ENCODE data around the gene ZNF783. TPM values are rescaled to one million over a fixed set of nuclear protein-coding genes. Genes with fewer than 3 reads are reported as not detected.

ZNF783 gene
- total and polyA plus RNA-seq, 2 donors (not counting 1 experiment from before 2014, with no cell fraction given) = 38.1 to 43.8 TPM

DNA sequence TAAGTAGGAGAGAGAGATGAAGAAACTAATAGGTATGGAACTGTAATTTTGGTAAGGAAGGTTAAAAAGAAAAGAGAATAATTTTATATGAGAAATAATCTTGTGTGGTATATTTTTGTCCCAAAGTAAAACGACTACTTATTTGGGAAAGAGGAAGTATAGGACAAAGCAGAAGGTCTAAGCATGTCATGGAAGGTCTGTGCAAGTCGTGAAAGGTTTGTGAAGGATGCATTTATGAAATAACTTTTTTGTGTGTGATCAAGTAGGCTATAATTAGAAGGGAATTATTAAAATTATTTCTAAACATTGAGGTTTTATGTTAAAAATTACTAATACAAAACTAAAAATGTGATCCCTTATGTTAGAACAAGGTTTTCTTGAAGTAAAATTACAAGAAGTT is 63.3 kb downstream of the ZNF783 start:
- peaks cover 28% of the 10 kb centered on the region for H3K27me3 Mint-ChIP-seq
- no peak overlapping the region for H3K9ac ChIP-seq (ENCODE audit: low read length)
- H3K27me3 ChIP-seq (replicated peaks in 1 of 4; ENCODE audit: control extremely low read depth in 1 of 4, control insufficient read depth in 3 of 4, insufficient read depth in 4 of 4, low read length in 3 of 4) = peaks cover 0 to 2% (median 0%) of the 10 kb centered on the region in 4 experiments
- no peaks in the 10 kb centered on the region for H3K79me2 ChIP-seq (ENCODE audit: control insufficient read depth, insufficient read depth, low read length)
- no peaks in the 10 kb centered on the region for H3K9me3 Mint-ChIP-seq (ENCODE audit: insufficient read depth)
- H3K4me3 Mint-ChIP-seq = no peak overlapping the region
- H3K9me3 ChIP-seq (ENCODE audit: control extremely low read depth in 1 of 3, control insufficient read depth in 2 of 3, insufficient read depth in 1 of 3, low read length in 2 of 3) = peaks cover 0 to 2% (median 0%) of the 10 kb centered on the region in 3 donors
- H3K4me1 ChIP-seq (ENCODE audit: control insufficient read depth in 2 of 2, insufficient read depth in 2 of 2, low read length in 2 of 2) = no peaks in the 10 kb centered on the region
- no peak overlapping the region for H3K27ac Mint-ChIP-seq
- ATAC-seq (ENCODE audit: low read depth) = no peak
- 20% methylated on average over 1 of the region's 2 CpGs for WGBS (ENCODE audit: insufficient coverage)
- no peak overlapping the region for H3K4me3 ChIP-seq (ENCODE audit: control extremely low read depth in 1 of 5, extremely low read depth in 1 of 5, insufficient read depth in 1 of 5, low read depth in 2 of 5, low read length in 4 of 5)
- H4K20me1 ChIP-seq (ENCODE audit: control insufficient read depth, insufficient read depth, low read length, poor library complexity, severe bottlenecking) = no peaks in the 10 kb centered on the region
- DNase-seq = no peak
- peaks cover 5% of the 10 kb centered on the region for H3K4me1 Mint-ChIP-seq
- TF ChIP-seq EZH2 (IDR thresholded peaks at IDR 0.05; ENCODE audit: borderline replicate concordance, insufficient read depth, low read depth, low read length, poor library complexity, severe bottlenecking) = no peak
- TF ChIP-seq, protein P1, sequence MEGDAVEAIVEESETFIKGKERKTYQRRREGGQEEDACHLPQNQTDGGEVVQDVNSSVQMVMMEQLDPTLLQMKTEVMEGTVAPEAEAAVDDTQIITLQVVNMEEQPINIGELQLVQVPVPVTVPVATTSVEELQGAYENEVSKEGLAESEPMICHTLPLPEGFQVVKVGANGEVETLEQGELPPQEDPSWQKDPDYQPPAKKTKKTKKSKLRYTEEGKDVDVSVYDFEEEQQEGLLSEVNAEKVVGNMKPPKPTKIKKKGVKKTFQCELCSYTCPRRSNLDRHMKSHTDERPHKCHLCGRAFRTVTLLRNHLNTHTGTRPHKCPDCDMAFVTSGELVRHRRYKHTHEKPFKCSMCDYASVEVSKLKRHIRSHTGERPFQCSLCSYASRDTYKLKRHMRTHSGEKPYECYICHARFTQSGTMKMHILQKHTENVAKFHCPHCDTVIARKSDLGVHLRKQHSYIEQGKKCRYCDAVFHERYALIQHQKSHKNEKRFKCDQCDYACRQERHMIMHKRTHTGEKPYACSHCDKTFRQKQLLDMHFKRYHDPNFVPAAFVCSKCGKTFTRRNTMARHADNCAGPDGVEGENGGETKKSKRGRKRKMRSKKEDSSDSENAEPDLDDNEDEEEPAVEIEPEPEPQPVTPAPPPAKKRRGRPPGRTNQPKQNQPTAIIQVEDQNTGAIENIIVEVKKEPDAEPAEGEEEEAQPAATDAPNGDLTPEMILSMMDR (IDR thresholded peaks at IDR 0.05) = no peak
- CTCF ChIA-PET = no interaction called here
- no peaks in the 10 kb centered on the region for H3K36me3 ChIP-seq (replicated peaks in 1 of 2; ENCODE audit: control extremely low read depth in 1 of 2, control insufficient read depth in 1 of 2, extremely low read depth in 1 of 2, insufficient read depth in 2 of 2, low read length in 1 of 2)
- intact Hi-C loops (cut with micrococcal nuclease) = no loop called here
- no peak overlapping the region for H3K4me2 ChIP-seq (replicated peaks; ENCODE audit: low read depth, low read length, poor library complexity, severe bottlenecking)
- H2AFZ ChIP-seq (ENCODE audit: insufficient read depth, low read depth, low read length, poor library complexity, severe bottlenecking) = no peak overlapping the region
- POLR2A ChIA-PET = no interaction called here
- no peak overlapping the region for H3K27ac ChIP-seq (ENCODE audit: low read length in 2 of 2)

DNA sequence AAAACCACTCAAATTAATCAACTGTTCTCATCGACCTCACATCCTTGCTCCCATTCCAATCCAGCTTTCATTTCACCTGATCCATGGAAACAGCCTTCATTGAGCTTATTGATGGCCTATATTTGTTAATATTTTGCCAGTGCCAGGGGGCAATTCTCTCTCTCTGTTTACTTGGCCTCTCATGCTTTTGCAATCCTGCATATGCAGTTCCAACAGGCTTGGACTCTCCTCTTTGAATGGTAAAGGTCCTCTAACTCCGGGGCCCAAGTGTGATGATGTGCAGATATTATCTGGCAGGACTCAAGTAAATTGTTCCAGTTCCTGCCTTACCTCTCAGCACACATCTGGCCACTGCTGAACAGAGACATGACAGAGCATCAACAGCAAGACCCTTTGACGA is 67.3 kb downstream of the ZNF783 start:
- Histone ChIP-seq H3K27ac (ENCODE audit: low read length in 2 of 2) (no peak overlapping the region), H3K36me3 (replicated peaks in 1 of 2; ENCODE audit: control extremely low read depth in 1 of 2, control insufficient read depth in 1 of 2, extremely low read depth in 1 of 2, insufficient read depth in 2 of 2, low read length in 1 of 2) (no peaks in the 10 kb centered on the region), H3K9ac (ENCODE audit: low read length) (no peak overlapping the region), H3K4me3 (ENCODE audit: control extremely low read depth in 1 of 5, extremely low read depth in 1 of 5, insufficient read depth in 1 of 5, low read depth in 2 of 5, low read length in 4 of 5) (no peak overlapping the region), H3K4me1 (ENCODE audit: control insufficient read depth in 2 of 2, insufficient read depth in 2 of 2, low read length in 2 of 2) (no peaks in the 10 kb centered on the region), H4K20me1 (ENCODE audit: control insufficient read depth, insufficient read depth, low read length, poor library complexity, severe bottlenecking) (no peaks in the 10 kb centered on the region), H2AFZ (ENCODE audit: insufficient read depth, low read depth, low read length, poor library complexity, severe bottlenecking) (no peak overlapping the region), H3K4me2 (replicated peaks; ENCODE audit: low read depth, low read length, poor library complexity, severe bottlenecking) (no peak overlapping the region), H3K79me2 (ENCODE audit: control insufficient read depth, insufficient read depth, low read length) (no peaks in the 10 kb centered on the region), H3K9me3 (ENCODE audit: control extremely low read depth in 1 of 3, control insufficient read depth in 2 of 3, insufficient read depth in 1 of 3, low read length in 2 of 3) (peaks cover 0 to 12% (median 0%) of the 10 kb centered on the region in 3 donors), H3K27me3 (replicated peaks in 1 of 4; ENCODE audit: control extremely low read depth in 1 of 4, control insufficient read depth in 3 of 4, insufficient read depth in 4 of 4, low read length in 3 of 4) (peaks cover 0 to 10% (median 1%) of the 10 kb centered on the region in 4 experiments)
- no peak overlapping the region for H3K4me3 Mint-ChIP-seq
- intact Hi-C loops (cut with micrococcal nuclease) = no loop called here
- ChIA-PET POLR2A (no interaction called here), CTCF (no interaction called here)
- peaks cover 3% of the 10 kb centered on the region for H3K9me3 Mint-ChIP-seq (ENCODE audit: insufficient read depth)
- no CpG with 5 or more reads among the region's 3 CpGs for WGBS (ENCODE audit: insufficient coverage)
- DNase-seq = no peak
- no peaks in the 10 kb centered on the region for H3K4me1 Mint-ChIP-seq
- H3K27me3 Mint-ChIP-seq = peaks cover 23% of the 10 kb centered on the region
- TF ChIP-seq EZH2 (IDR thresholded peaks at IDR 0.05; ENCODE audit: borderline replicate concordance, insufficient read depth, low read depth, low read length, poor library complexity, severe bottlenecking) = no peak
- TF ChIP-seq, protein P1 (IDR thresholded peaks at IDR 0.05) = no peak
- no peak for ATAC-seq (ENCODE audit: low read depth)
- H3K27ac Mint-ChIP-seq = no peak overlapping the region

Measured in B cell (primary cell).